CD4-positive, alpha-beta T cell (primary cell): ENCODE measurements around the gene FNBP1. TPM values are rescaled to one million over a fixed set of nuclear protein-coding genes. Genes with fewer than 3 reads are reported as not detected.

Experiments used
- ATAC-seq: fragments of 200-7000 bp; cut with Tn5 transposase; one replicate; pipeline ENCODE4 v1.10.0; 2022; ENCODE audit warnings: mild to moderate bottlenecking; ENCODE audit not compliant: poor library complexity
- CTCF ChIA-PET: fragments of 350-600 bp; sonication (Branson Sonifier 250); formaldehyde crosslinking; loops from one replicate; lab custom pipeline; 2021; ENCODE audit warnings: antibody characterized with exemption, inconsistent platforms; lab: Charles Lee
- POLR2A ChIA-PET: fragments of 350-600 bp; sonication (Branson Sonifier 250); formaldehyde crosslinking; loops from one replicate; lab custom pipeline; 2021; ENCODE audit warnings: antibody characterized with exemption, inconsistent platforms; lab: Charles Lee
- DNase-seq, 14 experiments: peaks; one replicate each; pipeline ENCODE4 v3.0.0-alpha.2; 2013 to 2020; ENCODE audit warnings: mixed read lengths in 2 of 14
- H3K27ac ChIP-seq, 2 donors: one replicate each; pipeline versions ENCODE4 v1.5.1 to v1.7.0; 2013; ENCODE audit warnings: low read length in 2 of 2, low read depth in 1 of 2, mild to moderate bottlenecking in 1 of 2
- H3K27me3 ChIP-seq, 2 experiments: 1 replicate in 1 of 2; 2 replicates in 1 of 2; pipeline versions ENCODE4 v1.6.1 to v1.7.0; 2013; ENCODE audit warnings: low read length in 2 of 2, control low read depth in 1 of 2, mild to moderate bottlenecking in 1 of 2, moderate library complexity in 1 of 2; ENCODE audit not compliant: insufficient read depth in 2 of 2, control insufficient read depth in 1 of 2
- H3K36me3 ChIP-seq: one replicate; pipeline ENCODE4 v1.6.1; 2013; ENCODE audit warnings: low read length, control low read depth; ENCODE audit not compliant: insufficient read depth
- H3K4me1 ChIP-seq: one replicate; pipeline ENCODE4 v1.6.1; 2013; ENCODE audit warnings: low read length, control low read depth; ENCODE audit not compliant: insufficient read depth
- H3K4me3 ChIP-seq: one replicate; pipeline ENCODE4 v1.5.1; 2013; ENCODE audit warnings: mild to moderate bottlenecking, low read length, moderate library complexity
- H3K9me3 ChIP-seq, 2 experiments: 1 replicate in 1 of 2; 2 replicates in 1 of 2; pipeline versions ENCODE4 v1.6.1 to v1.7.0; 2013; ENCODE audit warnings: low read length in 2 of 2, mild to moderate bottlenecking in 2 of 2, control low read depth in 1 of 2, moderate library complexity in 1 of 2; ENCODE audit not compliant: control insufficient read depth in 1 of 2, insufficient read depth in 1 of 2
- H3K27ac Mint-ChIP-seq: one replicate; pipeline ENCODE4 v1.8.0; 2020; ENCODE audit warnings: mixed read lengths
- H3K27me3 Mint-ChIP-seq: one replicate; pipeline ENCODE4 v1.8.0; 2021; ENCODE audit warnings: mixed read lengths
- H3K36me3 Mint-ChIP-seq: one replicate; pipeline ENCODE4 v1.8.0; 2021; ENCODE audit warnings: low read depth, mixed read lengths
- H3K4me1 Mint-ChIP-seq: one replicate; pipeline ENCODE4 v1.8.0; 2021; ENCODE audit warnings: low read depth, mixed read lengths
- H3K4me3 Mint-ChIP-seq: one replicate; pipeline ENCODE4 v1.8.0; 2020; ENCODE audit warnings: mild to moderate bottlenecking, mixed read lengths
- H3K9me3 Mint-ChIP-seq: one replicate; pipeline ENCODE4 v1.8.0; 2020; ENCODE audit warnings: mixed read lengths
- CTCF ChIP-seq: fragments of 200-600 bp; IDR thresholded peaks from one replicate; pipeline ENCODE4 v1.8.0; 2022; ENCODE audit warnings: antibody characterized with exemption, mild to moderate bottlenecking
- intact Hi-C, 2 experiments: fragments of 100-400 bp; cut with DNase I in 1 of 2; cut with micrococcal nuclease in 1 of 2; formaldehyde crosslinking; loops; one replicate each; pipeline versions ENCODE4 v1.15.1 to v1.9.0; 2023 to 2025; cut with DNase I, micrococcal nuclease
- total RNA-seq, 174 experiments: library from RNA in 2 of 174; stranded (reverse) in 2 of 174; gene quantifications; one replicate each; pipeline ENCODE4 v1.2.3 and lab custom pipeline; 2021 to 2026

FNBP1 gene
- total RNA-seq, 2 experiments from 2014 or later, result 166 to 181 TPM

- peak overlapping the region; percentile 93 to 96 for H3K27ac ChIP-seq
- H3K9me3 ChIP-seq, result no peaks in the 10 kb centered on the region
- H3K27ac Mint-ChIP-seq, result peak overlapping the region; percentile 86
- CTCF ChIA-PET, result no interaction called here
- H3K36me3 ChIP-seq, result peaks cover 39% of the 10 kb centered on the region
- no peak for TF ChIP-seq CTCF
- no peak overlapping the region for H3K4me3 ChIP-seq
- POLR2A ChIA-PET, result interaction anchor here (0.5 to 3.9 kb wide), 8 partner anchors 17 to 174 kb away, joined by 3 to 33 read pairs (median 6); partner anchors contain the start of genes C9orf78 and USP20
- H3K9me3 Mint-ChIP-seq, result no peaks in the 10 kb centered on the region
- peak in 3 of 14 experiments; percentile 35 to 49 (median 43) for DNase-seq
- ATAC-seq, result no peak
- H3K27me3 Mint-ChIP-seq, result no peaks in the 10 kb centered on the region
- no peaks in the 10 kb centered on the region for H3K27me3 ChIP-seq
- H3K36me3 Mint-ChIP-seq, result peaks cover 63% of the 10 kb centered on the region
- peak overlapping the region; percentile 20 for H3K4me3 Mint-ChIP-seq
- H3K4me1 Mint-ChIP-seq, result peaks cover 76% of the 10 kb centered on the region
- peaks cover 99% of the 10 kb centered on the region for H3K4me1 ChIP-seq
- intact Hi-C loops, result loop anchor here (2.0 to 5.0 kb wide), 4 partner anchors 17 to 45 kb away; partner anchors contain the start of gene TOR1A (in 1 of the 2)
These were observed 175.6 kb downstream of the FNBP1 start for GRCh38 chr9:129867136-129868022.

GRCh38 chr9:129866394-129867135 is 176.4 kb downstream of the FNBP1 start:
- POLR2A ChIA-PET, result interaction anchor here (1.3 to 3.9 kb wide), 5 partner anchors 12 to 31 kb away, joined by 4 to 20 read pairs (median 10); partner anchors contain the start of genes C9orf78 and USP20
- peak overlapping the region; percentile 86 for H3K27ac Mint-ChIP-seq
- no peaks in the 10 kb centered on the region for H3K9me3 Mint-ChIP-seq
- DNase-seq, result peak in 12 of 14 experiments; percentile 34 to 88 (median 48)
- intact Hi-C loops, result loop anchor here (2.0 to 5.0 kb wide), 3 partner anchors 26 to 44 kb away; partner anchors contain the start of gene TOR1A (in 1 of the 2)
- Histone ChIP-seq H3K27ac (peak overlapping the region; percentile 93 to 96), H3K27me3 (no peaks in the 10 kb centered on the region), H3K9me3 (no peaks in the 10 kb centered on the region), H3K4me3 (peak overlapping the region; percentile 8), H3K4me1 (peaks cover 100% of the 10 kb centered on the region), H3K36me3 (peaks cover 44% of the 10 kb centered on the region)
- H3K27me3 Mint-ChIP-seq, result no peaks in the 10 kb centered on the region
- H3K4me1 Mint-ChIP-seq, result peaks cover 81% of the 10 kb centered on the region
- peak overlapping the region; percentile 63 for H3K4me3 Mint-ChIP-seq
- ATAC-seq, result peak; percentile 38
- H3K36me3 Mint-ChIP-seq, result peaks cover 62% of the 10 kb centered on the region
- no peak for TF ChIP-seq CTCF
- CTCF ChIA-PET, result interaction anchor here (2.2 kb wide), 1 partner anchor 19 kb away, joined by 10 read pairs; no protein-coding TSS in a partner anchor
